Measurements from ENCODE around the gene NDUFS3. TPM values are rescaled to one million over a fixed set of nuclear protein-coding genes. Genes with fewer than 3 reads are reported as not detected.

NDUFS3 gene
- polyA plus RNA-seq, 1 donor (not counting 4 experiments of a cell fraction or from before 2014, with no cell fraction given): 119 TPM

DNA sequence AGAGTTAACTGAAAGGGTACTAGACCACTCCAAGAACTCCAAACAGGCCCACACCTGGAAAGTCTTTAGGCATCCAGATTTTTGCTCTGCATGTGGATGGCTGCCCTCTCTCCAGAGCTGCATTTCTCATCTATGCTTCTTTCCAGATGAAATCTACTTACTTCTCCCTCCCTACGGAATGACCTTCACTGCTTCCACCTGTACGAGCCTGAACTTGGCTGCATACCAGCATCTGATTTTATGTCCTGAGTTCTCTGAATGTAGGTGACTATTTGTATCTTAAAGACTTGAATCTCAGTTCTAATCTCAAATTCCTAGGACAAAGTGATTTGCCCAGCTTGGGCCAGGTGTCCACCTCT, 39.2 kb upstream of the NDUFS3 start:
- no peak overlapping the region for H2AFZ ChIP-seq (ENCODE audit: control insufficient read depth, low read length)
- no peaks in the 10 kb centered on the region for H3K9me3 ChIP-seq (ENCODE audit: control insufficient read depth, low read depth, low read length)
- no peak for TF ChIP-seq EZH2 (IDR thresholded peaks at IDR 0.05; ENCODE audit: low read length)
- TF ChIP-seq, protein P1, sequence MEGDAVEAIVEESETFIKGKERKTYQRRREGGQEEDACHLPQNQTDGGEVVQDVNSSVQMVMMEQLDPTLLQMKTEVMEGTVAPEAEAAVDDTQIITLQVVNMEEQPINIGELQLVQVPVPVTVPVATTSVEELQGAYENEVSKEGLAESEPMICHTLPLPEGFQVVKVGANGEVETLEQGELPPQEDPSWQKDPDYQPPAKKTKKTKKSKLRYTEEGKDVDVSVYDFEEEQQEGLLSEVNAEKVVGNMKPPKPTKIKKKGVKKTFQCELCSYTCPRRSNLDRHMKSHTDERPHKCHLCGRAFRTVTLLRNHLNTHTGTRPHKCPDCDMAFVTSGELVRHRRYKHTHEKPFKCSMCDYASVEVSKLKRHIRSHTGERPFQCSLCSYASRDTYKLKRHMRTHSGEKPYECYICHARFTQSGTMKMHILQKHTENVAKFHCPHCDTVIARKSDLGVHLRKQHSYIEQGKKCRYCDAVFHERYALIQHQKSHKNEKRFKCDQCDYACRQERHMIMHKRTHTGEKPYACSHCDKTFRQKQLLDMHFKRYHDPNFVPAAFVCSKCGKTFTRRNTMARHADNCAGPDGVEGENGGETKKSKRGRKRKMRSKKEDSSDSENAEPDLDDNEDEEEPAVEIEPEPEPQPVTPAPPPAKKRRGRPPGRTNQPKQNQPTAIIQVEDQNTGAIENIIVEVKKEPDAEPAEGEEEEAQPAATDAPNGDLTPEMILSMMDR (optimal IDR thresholded peaks at IDR 0.05 in 1 of 3, IDR thresholded peaks at IDR 0.05 in 1 of 3, conservative IDR thresholded peaks at IDR 0.05 in 1 of 3; ENCODE audit: extremely low read depth in 1 of 3, insufficient read depth in 2 of 3, low read length in 3 of 3): no peak
- DNase-seq (ENCODE audit: low read depth, low spot score) (no peak), FAIRE-seq (peak; percentile 48)
- peaks cover 0 to 4% of the 10 kb centered on the region in 2 experiments for H3K36me3 ChIP-seq (ENCODE audit: control insufficient read depth in 2 of 2, extremely low read depth in 1 of 2, insufficient read depth in 2 of 2, low read length in 2 of 2)
- no peaks in the 10 kb centered on the region for H3K9me1 ChIP-seq (ENCODE audit: control insufficient read depth, extremely low read depth, insufficient read depth, low read length)
- H3K9ac ChIP-seq (ENCODE audit: control insufficient read depth, extremely low read depth, insufficient read depth, low read length): peak overlapping the region; percentile 73
- peaks cover 33% of the 10 kb centered on the region for H3K4me1 ChIP-seq (ENCODE audit: control insufficient read depth, extremely low read depth, insufficient read depth, low read length)
- dilution Hi-C loops (cut with MboI; ENCODE audit: extremely low pct_ligation_motif_present, low sequenced_read_pairs): no loop called here
- peak overlapping the region; percentile 74 for H3K4me2 ChIP-seq (ENCODE audit: control insufficient read depth, extremely low read depth, insufficient read depth, low read depth, low read length)
- H3K27ac ChIP-seq (ENCODE audit: control insufficient read depth, insufficient read depth, low read length): peak overlapping the region; percentile 94
- no peaks in the 10 kb centered on the region for H3K27me3 ChIP-seq (ENCODE audit: control insufficient read depth, extremely low read depth, insufficient read depth, low read length)
- peaks cover 90% of the 10 kb centered on the region for H3K79me2 ChIP-seq (ENCODE audit: control insufficient read depth, insufficient read depth, low read length)
- peaks cover 11% of the 10 kb centered on the region for H4K20me1 ChIP-seq (ENCODE audit: control insufficient read depth, extremely low read depth, insufficient read depth, low read length)
- peak overlapping the region in 2 of 3 experiments; percentile 48 to 58 for H3K4me3 ChIP-seq (ENCODE audit: control insufficient read depth in 2 of 3, extremely low read depth in 1 of 3, insufficient read depth in 2 of 3, low read depth in 1 of 3, low read length in 3 of 3)

DNA sequence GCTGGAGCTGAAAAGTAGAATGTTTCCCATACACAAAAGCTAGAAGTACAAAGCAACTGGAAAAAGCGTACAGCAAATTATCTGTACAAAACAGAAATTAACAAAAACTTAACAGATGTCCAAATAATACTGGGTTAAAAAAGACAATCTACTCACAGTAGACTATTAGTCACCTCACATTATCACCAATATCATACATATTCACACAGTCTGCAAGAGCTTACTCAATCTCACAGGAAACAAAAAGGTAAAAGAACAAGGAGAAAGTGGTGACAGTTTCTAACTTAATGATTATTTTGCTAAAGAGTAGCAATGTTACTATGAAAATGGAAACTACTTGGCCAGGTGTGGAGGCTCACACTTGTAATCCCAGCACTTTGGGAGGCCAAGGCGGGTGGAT, 37.8 kb upstream of the NDUFS3 start:
- Histone ChIP-seq H3K9me1 (ENCODE audit: control insufficient read depth, extremely low read depth, insufficient read depth, low read length) (no peaks in the 10 kb centered on the region), H3K36me3 (ENCODE audit: control insufficient read depth in 2 of 2, extremely low read depth in 1 of 2, insufficient read depth in 2 of 2, low read length in 2 of 2) (peaks cover 0 to 4% of the 10 kb centered on the region in 2 experiments), H2AFZ (ENCODE audit: control insufficient read depth, low read length) (no peak overlapping the region), H3K27ac (ENCODE audit: control insufficient read depth, insufficient read depth, low read length) (peak overlapping the region; percentile 94), H3K9ac (ENCODE audit: control insufficient read depth, extremely low read depth, insufficient read depth, low read length) (peak overlapping the region; percentile 73), H3K4me1 (ENCODE audit: control insufficient read depth, extremely low read depth, insufficient read depth, low read length) (peaks cover 33% of the 10 kb centered on the region), H3K27me3 (ENCODE audit: control insufficient read depth, extremely low read depth, insufficient read depth, low read length) (no peaks in the 10 kb centered on the region), H4K20me1 (ENCODE audit: control insufficient read depth, extremely low read depth, insufficient read depth, low read length) (peaks cover 11% of the 10 kb centered on the region), H3K4me2 (ENCODE audit: control insufficient read depth, extremely low read depth, insufficient read depth, low read depth, low read length) (peak overlapping the region; percentile 74), H3K9me3 (ENCODE audit: control insufficient read depth, low read depth, low read length) (no peaks in the 10 kb centered on the region), H3K79me2 (ENCODE audit: control insufficient read depth, insufficient read depth, low read length) (peaks cover 90% of the 10 kb centered on the region), H3K4me3 (ENCODE audit: control insufficient read depth in 2 of 3, extremely low read depth in 1 of 3, insufficient read depth in 2 of 3, low read depth in 1 of 3, low read length in 3 of 3) (no peak overlapping the region)
- DNase-seq (ENCODE audit: low read depth, low spot score) (no peak), FAIRE-seq (no peak)
- dilution Hi-C loops (cut with MboI; ENCODE audit: extremely low pct_ligation_motif_present, low sequenced_read_pairs): no loop called here
- TF ChIP-seq, protein P1 (optimal IDR thresholded peaks at IDR 0.05 in 1 of 3, IDR thresholded peaks at IDR 0.05 in 1 of 3, conservative IDR thresholded peaks at IDR 0.05 in 1 of 3; ENCODE audit: extremely low read depth in 1 of 3, insufficient read depth in 2 of 3, low read length in 3 of 3): no peak
- no peak for TF ChIP-seq EZH2 (IDR thresholded peaks at IDR 0.05; ENCODE audit: low read length)
